Loucy (cell line): Measurements from ENCODE around the gene SLC25A42.

Source experiments
- CTCF ChIP-seq: fragments of 200-600 bp; sonication (generic); conservative IDR thresholded peaks from 2 replicates; pipeline ENCODE4 v1.5.1; 2014; ENCODE audit warnings: mild to moderate bottlenecking, antibody characterized with exemption, low read length
- EZH2phosphoT487 ChIP-seq: fragments of 200-600 bp; IDR thresholded peaks from 2 replicates; pipeline ENCODE4 v1.6.1; 2018; ENCODE audit warnings: antibody characterized with exemption, mild to moderate bottlenecking, moderate library complexity, borderline replicate concordance

GRCh38 chr19:19146865-19147264 lies 83.1 kb downstream of the SLC25A42 start:
- TF ChIP-seq EZH2phosphoT487 (no peak), CTCF (no peak)
